ENCODE data around the gene SMDT1.
A peak's percentile ranks its signal among the peaks of the same experiment; 100 is the strongest.

The SMDT1 gene

DNA sequence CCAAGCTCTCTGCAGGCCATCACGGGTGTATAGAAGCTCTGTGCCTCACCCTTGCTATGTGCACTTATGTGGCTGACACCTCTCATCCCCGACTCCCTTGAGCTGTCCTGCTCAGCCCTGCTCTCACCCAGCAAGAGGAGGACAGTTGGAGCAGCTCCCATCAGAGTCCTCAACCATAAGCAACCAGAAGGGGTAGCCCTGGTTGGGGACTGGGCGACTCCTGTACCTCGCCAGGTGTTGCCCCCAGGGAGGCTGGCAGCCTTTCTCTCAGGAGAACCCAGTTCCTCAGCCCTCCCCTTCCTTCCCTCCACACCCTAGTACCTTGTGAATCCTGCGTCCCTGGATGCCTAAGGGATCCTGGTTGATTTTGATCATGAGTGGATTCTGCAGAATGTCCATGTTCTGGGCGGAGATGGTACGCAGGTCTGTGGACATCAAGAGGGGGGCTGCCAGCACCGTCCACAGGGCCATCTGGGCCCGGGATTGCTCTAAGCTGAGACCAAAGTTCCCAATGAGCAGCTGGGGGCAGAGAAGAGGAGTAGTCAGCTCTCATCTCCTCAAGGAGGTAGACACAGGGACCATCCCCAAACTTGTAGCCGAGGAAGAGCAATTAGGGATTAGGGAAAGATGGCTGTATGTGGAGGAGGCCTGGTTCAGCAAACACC, 16.9 kb upstream of the SMDT1 start:
- Histone ChIP-seq H3K9me3 (ENCODE audit: control insufficient read depth, low read length) (peaks cover 10% of the 10 kb centered on the region), H3K4me1 (ENCODE audit: control insufficient read depth, insufficient read depth, low read length, poor library complexity, severe bottlenecking) (no peaks in the 10 kb centered on the region), H3K36me3 (ENCODE audit: control insufficient read depth, insufficient read depth, low read length) (peaks cover 55% of the 10 kb centered on the region), H3K4me3 (ENCODE audit: extremely low read depth, insufficient read depth, low read length, poor library complexity, severe bottlenecking) (no peak overlapping the region), H3K27ac (ENCODE audit: low read depth, low read length, severe bottlenecking) (no peak overlapping the region)
- WGBS, 2 experiments (ENCODE audit: insufficient coverage in 2 of 2), result 88 to 92% methylated on average over 7 to 9 of the region's 10 CpGs

- 100% methylated on average over 1 of the region's 1 CpG for WGBS, 2 experiments (ENCODE audit: insufficient coverage in 2 of 2)
Observed at GRCh38 chr22:42064629-42065028, 14.9 kb upstream of the SMDT1 start.

GRCh38 chr22:42065438-42066125, 13.9 kb upstream of the SMDT1 start:
- 79 to 87% methylated on average over 12 to 13 of the region's 13 CpGs for WGBS, 2 experiments (ENCODE audit: insufficient coverage in 2 of 2)
- Histone ChIP-seq H3K9me3 (ENCODE audit: control insufficient read depth, low read length) (no peaks in the 10 kb centered on the region), H3K36me3 (ENCODE audit: control insufficient read depth, insufficient read depth, low read length) (peaks cover 38% of the 10 kb centered on the region), H3K4me1 (ENCODE audit: control insufficient read depth, insufficient read depth, low read length, poor library complexity, severe bottlenecking) (no peaks in the 10 kb centered on the region), H3K27ac (ENCODE audit: low read depth, low read length, severe bottlenecking) (no peak overlapping the region), H3K4me3 (ENCODE audit: extremely low read depth, insufficient read depth, low read length, poor library complexity, severe bottlenecking) (no peak overlapping the region)

More at GRCh38 chr22:42064629-42065028, 14.9 kb upstream of the SMDT1 start:
- no peak overlapping the region for H3K27ac ChIP-seq (ENCODE audit: low read depth, low read length, severe bottlenecking)
- H3K4me1 ChIP-seq (ENCODE audit: control insufficient read depth, insufficient read depth, low read length, poor library complexity, severe bottlenecking), result no peaks in the 10 kb centered on the region
- no peak overlapping the region for H3K4me3 ChIP-seq (ENCODE audit: extremely low read depth, insufficient read depth, low read length, poor library complexity, severe bottlenecking)
- H3K9me3 ChIP-seq (ENCODE audit: control insufficient read depth, low read length), result no peaks in the 10 kb centered on the region
- peaks cover 48% of the 10 kb centered on the region for H3K36me3 ChIP-seq (ENCODE audit: control insufficient read depth, insufficient read depth, low read length)

- WGBS, 2 experiments (ENCODE audit: insufficient coverage in 2 of 2), result 86 to 95% methylated on average over 5 to 6 of the region's 7 CpGs
- H3K27ac ChIP-seq (ENCODE audit: low read depth, low read length, severe bottlenecking), result no peak overlapping the region
- H3K9me3 ChIP-seq (ENCODE audit: control insufficient read depth, low read length), result no peaks in the 10 kb centered on the region
Observed at GRCh38 chr22:42066126-42066761, 13.3 kb upstream of the SMDT1 start.

GRCh38 chr22:42066937-42067336, 12.6 kb upstream of the SMDT1 start:
- no peak overlapping the region for H3K27ac ChIP-seq (ENCODE audit: low read depth, low read length, severe bottlenecking)
- no peaks in the 10 kb centered on the region for H3K9me3 ChIP-seq (ENCODE audit: control insufficient read depth, low read length)
- no peak overlapping the region for H3K4me3 ChIP-seq (ENCODE audit: extremely low read depth, insufficient read depth, low read length, poor library complexity, severe bottlenecking)
- WGBS, 2 experiments (ENCODE audit: insufficient coverage in 2 of 2), result 96 to 100% methylated on average over 10 of the region's 10 CpGs
- H3K4me1 ChIP-seq (ENCODE audit: control insufficient read depth, insufficient read depth, low read length, poor library complexity, severe bottlenecking), result no peaks in the 10 kb centered on the region
- H3K36me3 ChIP-seq (ENCODE audit: control insufficient read depth, insufficient read depth, low read length), result peaks cover 29% of the 10 kb centered on the region

More at GRCh38 chr22:42066126-42066761, 13.3 kb upstream of the SMDT1 start:
- no peaks in the 10 kb centered on the region for H3K4me1 ChIP-seq (ENCODE audit: control insufficient read depth, insufficient read depth, low read length, poor library complexity, severe bottlenecking)
- H3K4me3 ChIP-seq (ENCODE audit: extremely low read depth, insufficient read depth, low read length, poor library complexity, severe bottlenecking), result no peak overlapping the region
- H3K36me3 ChIP-seq (ENCODE audit: control insufficient read depth, insufficient read depth, low read length), result peaks cover 32% of the 10 kb centered on the region

- 87 to 88% methylated on average over 14 of the region's 14 CpGs for WGBS, 2 experiments (ENCODE audit: insufficient coverage in 2 of 2)
Observed at GRCh38 chr22:42067671-42068251, 11.7 kb upstream of the SMDT1 start.

DNA sequence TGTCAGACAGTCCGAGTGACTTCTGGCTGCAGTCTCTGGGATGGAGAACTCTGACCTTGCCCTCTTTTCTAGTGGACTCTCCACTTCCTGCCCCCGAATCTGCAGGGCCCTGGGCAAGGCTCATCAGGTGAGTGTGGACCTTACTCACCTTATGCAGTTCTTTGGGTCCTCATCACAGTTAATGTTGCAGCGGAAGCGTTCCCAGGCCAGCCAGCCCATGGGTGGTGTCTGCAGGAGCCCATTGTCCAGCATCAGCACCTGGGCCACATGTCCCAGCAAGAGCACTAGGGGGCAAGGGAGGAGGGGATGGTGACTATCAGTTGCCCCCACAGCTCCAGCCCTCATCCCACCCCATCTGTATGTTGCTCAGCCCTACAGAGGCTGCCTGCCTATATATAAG, 11.2 kb upstream of the SMDT1 start:
- Histone ChIP-seq H3K27ac (ENCODE audit: low read depth, low read length, severe bottlenecking) (no peak overlapping the region), H3K4me3 (ENCODE audit: extremely low read depth, insufficient read depth, low read length, poor library complexity, severe bottlenecking) (no peak overlapping the region), H3K36me3 (ENCODE audit: control insufficient read depth, insufficient read depth, low read length) (peaks cover 29% of the 10 kb centered on the region), H3K4me1 (ENCODE audit: control insufficient read depth, insufficient read depth, low read length, poor library complexity, severe bottlenecking) (no peaks in the 10 kb centered on the region), H3K9me3 (ENCODE audit: control insufficient read depth, low read length) (no peaks in the 10 kb centered on the region)
- WGBS, 2 experiments (ENCODE audit: insufficient coverage in 2 of 2), result 96 to 100% methylated on average over 2 of the region's 4 CpGs

More at GRCh38 chr22:42067671-42068251, 11.7 kb upstream of the SMDT1 start:
- Histone ChIP-seq H3K27ac (ENCODE audit: low read depth, low read length, severe bottlenecking) (no peak overlapping the region), H3K36me3 (ENCODE audit: control insufficient read depth, insufficient read depth, low read length) (peaks cover 29% of the 10 kb centered on the region), H3K9me3 (ENCODE audit: control insufficient read depth, low read length) (no peaks in the 10 kb centered on the region), H3K4me3 (ENCODE audit: extremely low read depth, insufficient read depth, low read length, poor library complexity, severe bottlenecking) (no peak overlapping the region), H3K4me1 (ENCODE audit: control insufficient read depth, insufficient read depth, low read length, poor library complexity, severe bottlenecking) (no peaks in the 10 kb centered on the region)

DNA sequence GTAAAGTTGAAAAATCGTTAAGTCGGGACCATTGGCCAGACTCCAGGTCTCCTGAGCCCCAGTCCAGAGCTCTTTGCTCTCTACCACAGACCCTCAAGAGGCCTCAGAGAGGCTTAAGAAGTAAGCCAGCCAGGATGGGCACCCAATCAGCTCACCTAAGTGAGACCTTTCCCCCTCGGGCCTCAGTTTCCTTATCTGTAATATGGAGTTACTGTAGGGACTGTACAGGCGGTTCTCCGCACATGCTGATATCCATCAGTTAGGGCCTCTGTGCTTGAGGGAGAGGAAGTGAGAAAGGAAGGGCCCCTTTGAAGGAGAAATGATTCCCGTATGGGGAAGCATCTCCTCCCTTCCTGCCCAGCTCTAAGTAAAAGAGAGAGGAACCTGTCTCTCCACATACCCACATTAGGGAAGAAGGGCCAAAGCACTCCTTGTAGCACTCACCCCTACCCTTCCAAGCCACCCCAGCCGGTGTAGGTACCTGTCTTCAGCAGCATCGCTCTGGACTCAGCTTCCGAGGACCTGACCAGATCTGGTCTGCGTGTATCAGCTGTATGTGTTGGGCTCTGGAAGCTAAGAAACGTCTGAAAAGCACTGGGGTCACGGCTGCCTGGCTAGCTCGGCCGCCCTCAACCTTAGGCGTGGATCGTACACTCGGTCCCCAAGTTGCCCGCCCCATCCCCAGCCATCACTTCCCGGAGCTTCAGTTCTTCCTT, 9.5 kb upstream of the SMDT1 start:
- H3K4me1 ChIP-seq (ENCODE audit: control insufficient read depth, insufficient read depth, low read length, poor library complexity, severe bottlenecking), result no peaks in the 10 kb centered on the region
- H3K4me3 ChIP-seq (ENCODE audit: extremely low read depth, insufficient read depth, low read length, poor library complexity, severe bottlenecking), result peak overlapping the region; percentile 57
- 23 to 26% methylated on average over 13 to 18 of the region's 19 CpGs for WGBS, 2 experiments (ENCODE audit: insufficient coverage in 2 of 2)
- no peaks in the 10 kb centered on the region for H3K9me3 ChIP-seq (ENCODE audit: control insufficient read depth, low read length)
- peaks cover 24% of the 10 kb centered on the region for H3K36me3 ChIP-seq (ENCODE audit: control insufficient read depth, insufficient read depth, low read length)
- H3K27ac ChIP-seq (ENCODE audit: low read depth, low read length, severe bottlenecking), result peak overlapping the region; percentile 57

DNA sequence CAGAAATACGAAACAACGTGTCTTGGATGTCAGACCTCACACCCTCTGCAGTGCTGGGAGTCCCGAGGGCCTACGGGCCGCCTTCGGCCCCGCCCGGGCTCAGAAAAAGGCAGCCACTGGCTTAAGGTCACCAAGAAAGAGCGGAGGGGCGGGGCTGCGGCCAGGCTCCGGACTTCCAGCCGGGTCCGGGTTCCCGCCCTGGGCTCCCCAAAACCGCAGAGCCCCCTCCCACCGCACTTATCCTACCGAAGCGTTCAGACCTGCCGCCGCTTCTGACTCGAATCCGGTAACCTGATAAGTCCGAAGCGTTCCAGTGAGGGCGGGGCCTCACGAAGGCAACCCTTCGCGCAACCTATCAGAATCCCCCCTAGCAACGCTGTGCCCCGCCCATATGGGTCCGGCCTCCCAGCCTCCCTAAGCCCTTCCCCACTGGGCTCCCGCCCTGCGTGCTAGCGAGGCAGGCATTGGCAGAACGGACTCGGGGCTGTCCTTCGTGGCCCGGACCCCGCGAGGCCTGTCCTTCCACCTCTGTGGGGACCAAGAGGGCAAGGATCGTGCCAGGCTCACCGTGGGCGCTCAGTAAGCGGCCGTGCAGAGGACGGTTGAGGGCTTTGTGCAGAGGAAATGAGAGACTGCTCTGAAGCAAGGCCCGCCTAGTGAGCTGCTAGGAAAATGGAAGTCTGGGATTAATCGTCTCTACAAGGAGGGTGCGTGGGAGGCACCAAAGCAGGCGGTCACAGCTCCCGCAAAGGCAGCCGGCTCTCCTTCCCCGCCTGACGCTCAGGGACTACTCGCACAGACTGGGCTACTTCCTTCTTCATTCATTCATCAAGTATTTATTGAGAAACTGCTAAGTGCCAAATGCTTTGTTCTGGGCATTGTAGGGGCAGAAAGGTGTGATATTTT, 8.7 kb upstream of the SMDT1 start, which contains the start of gene NAGA:
TSS of gene NAGA (minus strand) at position 296 of the 906 bp plus-strand sequence. CDS start 515 bp downstream, outside the sequence.
- Histone ChIP-seq H3K4me1 (ENCODE audit: control insufficient read depth, insufficient read depth, low read length, poor library complexity, severe bottlenecking) (no peaks in the 10 kb centered on the region), H3K9me3 (ENCODE audit: control insufficient read depth, low read length) (no peaks in the 10 kb centered on the region), H3K36me3 (ENCODE audit: control insufficient read depth, insufficient read depth, low read length) (peaks cover 20% of the 10 kb centered on the region), H3K27ac (ENCODE audit: low read depth, low read length, severe bottlenecking) (peak within 1 kb of the TSS; percentile 57), H3K4me3 (ENCODE audit: extremely low read depth, insufficient read depth, low read length, poor library complexity, severe bottlenecking) (peak within 1 kb of the TSS; percentile 57)
- 2 to 5% methylated on average over 42 of the region's 56 CpGs for WGBS, 2 experiments (ENCODE audit: insufficient coverage in 2 of 2)
